Measurements from ENCODE around the gene RAP1GAP. TPM values are rescaled to one million over a fixed set of nuclear protein-coding genes. Genes with fewer than 3 reads are reported as not detected.
"Not testable (repeated sequence)": the region's sequence is repeated elsewhere in the genome, so short reads cannot be mapped to it uniquely, and the experiment has no call there.

The RAP1GAP gene
- polyA plus RNA-seq, 4 donors: 3.5 to 23.8 (median 21.0) TPM

GRCh38 chr1:21680381-21680780 lies 11.2 kb upstream of the RAP1GAP start:
- DNase-seq (ENCODE audit: low read depth in 4 of 4, low spot score in 3 of 4): no peak

DNA sequence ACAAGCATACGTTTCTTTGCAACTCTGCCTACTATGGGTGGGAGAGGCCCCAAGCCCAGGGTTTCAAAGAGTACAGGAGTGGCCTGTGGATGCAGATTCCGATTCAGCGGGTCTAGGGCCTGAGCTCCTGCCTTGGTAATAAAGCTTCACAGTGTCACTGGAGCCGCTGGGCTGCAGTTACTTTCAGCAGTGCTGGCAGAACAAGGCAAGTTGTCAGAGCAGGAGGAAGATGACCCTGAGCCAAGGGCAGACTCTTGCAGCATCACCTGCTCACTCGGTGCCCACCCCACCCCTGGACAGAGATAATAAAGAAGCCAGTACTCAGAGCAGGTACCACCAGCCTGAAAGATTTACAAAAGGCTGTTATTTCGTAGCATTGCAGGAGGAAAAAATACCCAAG lies 8.0 kb upstream of the RAP1GAP start:
- no peak for DNase-seq (ENCODE audit: low read depth in 4 of 4, low spot score in 3 of 4)

GRCh38 chr1:21674957-21675356 lies 5.8 kb upstream of the RAP1GAP start:
- DNase-seq (ENCODE audit: low read depth in 4 of 4, low spot score in 3 of 4): no peak

DNA sequence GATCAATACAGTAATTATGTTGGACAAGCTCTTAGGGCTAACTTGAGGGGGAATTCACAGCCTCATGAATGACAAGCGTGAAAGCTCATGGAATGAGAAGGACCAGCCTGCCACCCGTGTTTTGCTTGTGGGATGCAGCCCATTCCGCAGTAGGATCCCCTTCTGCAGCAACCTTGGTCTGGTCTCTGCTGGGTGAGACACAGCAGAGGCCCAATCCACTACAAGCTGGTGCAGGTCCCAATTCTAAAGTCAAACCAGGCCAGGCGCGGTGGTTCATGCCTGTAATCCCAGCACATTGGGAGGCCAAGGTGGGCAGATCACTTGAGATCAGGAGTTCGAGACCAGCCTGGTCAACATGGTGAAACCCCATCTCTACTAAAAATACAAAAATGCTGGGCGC lies 4.7 kb upstream of the RAP1GAP start:
- DNase-seq (ENCODE audit: low read depth in 4 of 4, low spot score in 3 of 4): not testable (repeated sequence)

DNA sequence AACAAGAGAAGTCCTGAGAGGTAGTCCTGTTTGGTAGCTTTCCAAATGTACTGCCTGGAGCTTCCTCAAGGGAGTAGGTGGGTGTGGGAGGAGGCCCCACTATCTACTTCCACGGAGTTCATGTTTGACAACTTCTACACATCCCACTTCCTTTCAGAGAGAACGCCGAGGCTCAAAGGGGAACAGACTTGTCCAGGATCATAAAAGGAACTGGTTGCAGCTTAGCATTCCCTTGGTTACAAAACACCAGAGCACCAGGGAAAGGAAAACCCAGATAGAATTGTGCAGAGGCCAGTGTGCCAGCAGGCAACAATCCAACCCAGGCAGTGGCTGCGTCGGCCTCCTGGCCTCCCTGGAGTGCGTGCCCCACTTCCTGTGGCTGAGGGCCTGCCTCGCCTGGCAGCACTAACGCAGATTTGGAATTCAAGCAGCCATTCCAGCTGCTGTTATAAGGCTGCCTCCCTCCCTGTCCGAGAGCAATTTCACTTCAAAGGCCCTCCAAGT lies 4.2 kb upstream of the RAP1GAP start:
- no peak for DNase-seq (ENCODE audit: low read depth in 4 of 4, low spot score in 3 of 4)

GRCh38 chr1:21672478-21673276 lies 3.5 kb upstream of the RAP1GAP start:
- DNase-seq (ENCODE audit: low read depth in 4 of 4, low spot score in 3 of 4): no peak

- no peak for DNase-seq (ENCODE audit: low read depth in 4 of 4, low spot score in 3 of 4)
Measured at GRCh38 chr1:21671915-21672314, 2.8 kb upstream of the RAP1GAP start.

DNA sequence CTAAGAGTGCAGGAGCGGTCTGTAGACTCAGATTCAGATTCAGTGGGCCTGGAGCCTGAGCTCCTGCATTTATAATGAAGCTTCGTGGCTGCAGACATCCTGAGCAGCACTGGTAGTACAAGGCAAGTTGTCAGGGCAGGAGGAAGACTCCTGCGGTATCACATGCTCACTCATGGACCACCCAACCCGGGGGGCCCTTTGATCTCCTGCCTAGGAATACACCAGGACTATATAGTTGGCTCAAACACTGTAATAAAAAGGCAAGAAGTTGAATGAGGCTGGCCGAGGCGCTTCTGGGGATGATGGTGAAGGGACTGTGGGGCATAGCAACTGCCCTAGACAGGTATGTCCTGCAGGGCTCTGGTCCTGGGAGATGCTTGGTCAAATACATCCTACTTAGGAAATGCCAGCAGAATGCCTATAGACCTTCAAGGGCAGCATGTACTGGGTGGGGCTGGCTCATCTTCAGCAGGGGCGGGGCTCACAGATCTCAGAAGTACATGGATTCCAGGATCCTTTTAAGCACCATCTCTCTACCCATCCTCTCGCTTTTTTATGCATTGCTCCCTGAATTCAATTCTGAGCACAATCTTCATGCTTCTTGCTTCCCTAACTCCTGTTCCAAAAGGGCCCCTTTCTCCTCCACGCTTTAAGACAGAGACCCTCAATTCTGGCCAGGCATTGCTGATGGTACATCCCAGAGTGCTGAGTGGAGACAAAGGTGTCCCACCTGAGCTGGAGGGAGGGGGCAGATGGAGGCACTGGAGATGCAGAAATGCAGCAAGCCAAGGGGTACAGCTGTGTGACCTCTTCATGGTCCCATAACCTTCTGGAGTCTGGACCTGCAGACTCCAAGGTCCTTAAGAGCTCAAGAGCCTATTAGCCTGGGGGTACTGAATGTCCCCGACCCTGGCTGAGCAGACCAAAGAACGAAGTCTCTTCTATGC lies 2.1 kb upstream of the RAP1GAP start:
- DNase-seq (ENCODE audit: low read depth in 4 of 4, low spot score in 3 of 4): no peak

DNA sequence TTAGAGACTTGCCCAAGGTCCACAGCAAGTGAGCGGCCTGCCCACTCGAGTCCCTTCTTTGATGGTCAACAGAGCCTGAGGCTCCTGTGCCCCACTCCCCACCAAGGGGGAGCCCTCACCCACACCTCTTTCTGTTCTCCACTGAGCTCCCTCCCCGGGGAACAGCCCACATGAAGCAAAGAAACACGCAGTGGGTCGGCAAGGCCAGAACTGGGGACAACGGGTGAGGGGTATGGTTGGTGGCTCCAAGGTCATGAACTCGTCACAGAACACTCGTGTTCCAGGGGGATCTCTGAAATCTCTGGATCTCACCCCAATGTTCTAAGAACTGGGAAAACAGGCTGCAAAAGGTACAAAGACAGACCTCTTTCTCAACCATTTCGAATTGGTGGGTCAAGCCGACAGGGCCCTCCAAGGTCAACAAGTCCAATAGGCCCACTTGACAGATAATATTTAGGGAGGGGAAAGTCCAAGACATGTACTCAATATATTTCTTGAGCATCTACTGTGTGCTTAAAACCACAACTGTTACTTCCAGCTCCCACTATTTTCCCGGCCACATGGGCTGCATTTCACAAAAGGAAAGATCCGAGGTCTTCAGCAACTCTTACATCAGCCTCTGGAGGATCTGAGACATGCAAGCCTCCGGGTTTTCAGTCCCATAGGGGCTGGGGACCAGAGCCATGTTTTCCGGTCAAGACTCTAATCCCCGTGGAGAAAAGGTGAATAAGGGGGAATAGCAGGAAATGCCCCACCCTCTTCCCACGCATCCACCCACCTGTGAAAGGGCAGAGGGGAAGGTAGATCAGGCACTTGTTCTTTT lies 1.1 kb upstream of the RAP1GAP start:
- no peak for DNase-seq (ENCODE audit: low read depth in 4 of 4, low spot score in 3 of 4)

GRCh38 chr1:21668951-21669257 lies 253 bp downstream of the RAP1GAP start:
- no peak for DNase-seq (ENCODE audit: low read depth in 4 of 4, low spot score in 3 of 4)

- no peak for DNase-seq (ENCODE audit: low read depth in 4 of 4, low spot score in 3 of 4)
Measured at GRCh38 chr1:21668232-21668950, 766 bp downstream of the RAP1GAP start.

- DNase-seq (ENCODE audit: low read depth in 4 of 4, low spot score in 3 of 4): no peak
Measured at GRCh38 chr1:21667348-21668231, 1.6 kb downstream of the RAP1GAP start.

DNA sequence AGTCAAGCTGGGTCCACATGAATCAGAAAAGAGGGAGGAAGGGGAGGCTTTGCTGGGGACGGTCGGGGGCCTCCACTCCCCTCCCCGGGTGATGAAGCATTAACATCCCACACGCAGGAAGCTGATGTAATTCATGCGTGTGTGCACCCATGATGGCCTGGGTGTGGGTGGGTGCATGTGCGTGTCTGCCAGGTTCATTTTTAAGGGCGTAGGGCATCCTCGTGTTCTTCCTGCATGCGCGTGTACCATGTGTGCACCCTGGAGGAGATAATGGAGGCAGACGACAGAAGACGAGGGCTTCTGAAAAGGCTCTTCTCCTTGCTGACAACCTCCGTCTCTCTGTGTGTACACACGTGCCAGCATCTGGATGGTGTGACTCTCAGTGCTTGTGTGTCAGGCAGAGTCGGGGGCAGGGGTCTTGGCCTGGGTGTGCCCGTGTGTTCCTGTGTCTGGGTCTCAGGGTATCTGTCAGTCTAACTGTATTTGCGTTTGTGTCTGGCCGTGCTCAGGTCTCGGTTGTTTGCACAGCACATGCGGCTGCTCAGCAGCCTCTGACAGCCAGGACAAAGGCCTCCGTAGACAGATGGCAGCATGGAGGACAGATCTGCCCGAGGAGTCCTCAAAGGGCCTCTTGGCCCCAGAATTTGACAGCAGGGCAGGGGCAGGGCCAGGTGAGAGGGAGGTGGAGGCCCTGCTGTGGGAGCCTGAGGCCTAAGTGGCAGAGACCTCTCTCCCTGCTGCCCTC lies 2.4 kb downstream of the RAP1GAP start:
- no peak for DNase-seq (ENCODE audit: low read depth in 4 of 4, low spot score in 3 of 4)

DNA sequence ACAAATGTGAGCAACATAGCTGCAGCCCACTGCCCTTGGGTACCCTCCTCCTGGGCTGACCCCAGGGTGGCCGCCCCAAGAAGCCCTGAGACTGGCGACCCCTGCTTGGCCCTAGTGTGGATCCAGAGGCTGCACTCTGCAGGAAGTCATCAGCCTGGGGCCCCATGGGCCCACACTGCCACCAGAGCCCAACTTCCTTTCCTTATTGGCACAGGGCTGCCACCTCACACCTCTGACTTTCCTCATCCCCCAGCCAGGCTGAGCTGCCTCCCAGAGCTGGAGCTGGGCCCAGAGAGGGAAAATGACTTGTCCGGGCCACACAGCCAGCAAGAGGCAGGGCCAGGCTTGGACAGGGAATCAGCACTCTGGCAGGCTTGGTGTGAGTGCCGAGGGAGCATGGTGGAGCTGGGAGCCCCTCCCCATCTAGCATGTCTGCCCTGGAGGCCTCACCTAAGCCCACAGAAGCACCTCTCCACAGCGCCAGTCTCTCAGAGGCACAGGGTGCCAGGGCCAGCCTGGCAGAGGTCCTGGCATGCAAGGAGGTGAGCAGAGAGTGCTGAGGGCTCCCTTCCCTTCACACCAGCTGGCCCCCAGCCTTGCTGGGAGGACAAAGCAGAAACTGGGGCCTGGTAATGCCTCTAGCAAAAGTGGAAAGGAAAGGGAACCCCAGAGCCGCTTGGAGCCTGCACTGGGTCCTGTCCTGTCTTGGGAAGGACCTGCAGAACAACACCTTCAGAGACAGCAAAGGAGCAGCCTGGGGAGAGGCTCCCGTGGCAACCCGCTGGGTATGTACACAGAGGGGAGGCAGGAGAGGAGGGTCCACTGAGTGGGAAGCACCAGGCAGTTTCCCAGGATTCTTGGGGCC lies 3.2 kb downstream of the RAP1GAP start:
- no peak for DNase-seq (ENCODE audit: low read depth in 4 of 4, low spot score in 3 of 4)

DNA sequence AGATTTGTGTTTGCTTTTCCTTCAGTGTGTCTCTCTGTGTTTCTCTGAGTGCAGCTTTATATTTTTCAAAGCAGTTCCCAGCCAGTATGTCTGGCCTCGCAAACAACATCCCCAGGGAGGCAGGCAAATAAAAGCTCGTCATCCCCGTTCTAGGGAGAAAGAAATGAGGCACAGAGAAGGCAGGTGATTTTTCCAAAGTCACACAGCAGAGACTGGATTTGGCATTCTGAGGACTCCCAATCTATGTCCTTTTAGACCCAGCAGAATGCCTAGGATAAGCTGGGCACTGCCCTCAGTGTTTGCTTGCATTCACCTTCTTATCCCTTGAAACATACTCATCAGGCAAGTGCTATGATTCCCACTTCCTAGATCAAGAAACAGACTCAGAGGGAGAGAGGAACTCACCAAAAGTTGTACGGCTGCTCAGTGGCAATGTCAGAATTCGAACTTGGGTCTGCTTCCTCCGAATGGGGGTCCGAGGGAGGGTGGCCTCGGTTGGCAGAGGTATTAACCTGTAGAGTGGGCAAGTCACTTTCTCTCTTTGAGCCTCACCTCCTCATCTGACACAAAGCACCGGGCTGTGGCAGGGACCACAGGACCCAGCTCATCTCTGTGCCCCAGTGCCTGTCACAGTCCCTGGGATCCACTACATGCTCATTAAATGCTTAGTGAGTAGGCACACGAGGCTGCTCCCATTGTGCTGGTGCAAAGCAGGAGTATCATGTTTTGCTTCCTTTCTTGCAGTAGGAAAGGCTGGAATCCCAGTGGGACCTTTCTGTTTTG lies 4.2 kb downstream of the RAP1GAP start:
- no peak for DNase-seq (ENCODE audit: low read depth in 4 of 4, low spot score in 3 of 4)

GRCh38 chr1:21663951-21664805 lies 5.0 kb downstream of the RAP1GAP start:
- DNase-seq (ENCODE audit: low read depth in 4 of 4, low spot score in 3 of 4): no peak

Measured in left renal pelvis (tissue), 4 donors.